ENCODE measurements around the gene SIGLECL1.

- TF ChIP-seq CTCF (IDR thresholded peaks at IDR 0.05; ENCODE audit: low read depth, low read length): no peak
- TF ChIP-seq MAX (IDR thresholded peaks at IDR 0.05; ENCODE audit: low read depth, low read length): no peak
- TF ChIP-seq POLR2A (IDR thresholded peaks at IDR 0.05; ENCODE audit: extremely low read depth, insufficient read length): no peak
- TF ChIP-seq MYC (IDR thresholded peaks at IDR 0.05; ENCODE audit: low read depth, low read length): no peak
Measured at GRCh38 chr19:51253088-51253806, 2.4 kb downstream of the SIGLECL1 start.
